ENCODE data around the gene LRRC1. TPM values are rescaled to one million over a fixed set of nuclear protein-coding genes. Genes with fewer than 3 reads are reported as not detected.

The LRRC1 gene
- total and polyA plus RNA-seq, 2 donors (not counting 3 experiments of a cell fraction or from before 2014, with no cell fraction given): 5.6 to 11.7 TPM

GRCh38 chr6:53887316-53887715 is 92.5 kb downstream of the LRRC1 start:
- no peak for FAIRE-seq
- POLR2A ChIA-PET: no interaction called here
- CTCF ChIA-PET: interaction anchor here (0.9 to 1.1 kb wide), 3 partner anchors 76 to 159 kb away, joined by 3 to 5 read pairs (median 3); partner anchors contain the start of gene LRRC1

More at GRCh38 chr6:53887316-53887715, 92.5 kb downstream of the LRRC1 start:
- Histone ChIP-seq H3K27ac (ENCODE audit: insufficient read depth, low read depth, low read length) (no peak overlapping the region), H3K9me3 (replicated peaks; ENCODE audit: control insufficient read depth, insufficient read depth, low read length) (no peaks in the 10 kb centered on the region), H2AFZ (ENCODE audit: low read depth, low read length) (no peak overlapping the region), H3K79me2 (ENCODE audit: control insufficient read depth, insufficient read depth, low read length) (no peaks in the 10 kb centered on the region), H3K9ac (replicated peaks; ENCODE audit: extremely low read depth, insufficient read depth, low read length) (no peak overlapping the region), H3K4me3 (replicated peaks in 1 of 3; ENCODE audit: insufficient read depth in 1 of 3, low read depth in 1 of 3, low read length in 3 of 3) (no peak overlapping the region), H3K27me3 (ENCODE audit: control insufficient read depth in 2 of 2, insufficient read depth in 2 of 2, low read length in 2 of 2) (no peaks in the 10 kb centered on the region), H3K4me2 (ENCODE audit: insufficient read depth, low read length) (no peak overlapping the region), H3K9me1 (replicated peaks; ENCODE audit: control insufficient read depth, extremely low read depth, insufficient read depth, low read length) (no peaks in the 10 kb centered on the region), H4K20me1 (replicated peaks; ENCODE audit: control insufficient read depth, extremely low read depth, insufficient read depth, low read length) (no peaks in the 10 kb centered on the region), H3K4me1 (ENCODE audit: control insufficient read depth, extremely low read depth, insufficient read depth, low read length) (peaks cover 5% of the 10 kb centered on the region), H3K36me3 (ENCODE audit: control insufficient read depth in 2 of 2, extremely low read depth in 1 of 2, insufficient read depth in 2 of 2, low read length in 2 of 2) (no peaks in the 10 kb centered on the region)
- DNase-seq (ENCODE audit: low read depth, low spot score): no peak
- dilution Hi-C loops (cut with MboI; ENCODE audit: extremely low pct_ligation_motif_present, low sequenced_read_pairs): no loop called here
- no TSS peak for BruUV-seq (replicated peaks)
- TF ChIP-seq FOS (IDR thresholded peaks at IDR 0.05; ENCODE audit: borderline replicate concordance, insufficient read depth, low read length) (no peak), CTCF (IDR thresholded peaks at IDR 0.05; ENCODE audit: extremely low read depth in 1 of 2, insufficient read depth in 1 of 2, low read depth in 1 of 2, low read length in 2 of 2) (no peak), EZH2 (IDR thresholded peaks at IDR 0.05; ENCODE audit: borderline replicate concordance, low read depth, low read length, severe bottlenecking) (no peak), MYC (IDR thresholded peaks at IDR 0.05; ENCODE audit: low read depth, low read length) (no peak), JUN (IDR thresholded peaks at IDR 0.05; ENCODE audit: borderline replicate concordance, insufficient read depth, insufficient read length, low read depth) (no peak), GATA2 (IDR thresholded peaks at IDR 0.05; ENCODE audit: insufficient read depth, insufficient read length, low read depth, low read length) (no peak), POLR2AphosphoS5 (IDR thresholded peaks at IDR 0.05; ENCODE audit: insufficient read depth, low read depth, low read length) (no peak), POLR2A (IDR thresholded peaks at IDR 0.05; ENCODE audit: low read depth, low read length) (no peak)
- TF ChIP-seq, protein P1, sequence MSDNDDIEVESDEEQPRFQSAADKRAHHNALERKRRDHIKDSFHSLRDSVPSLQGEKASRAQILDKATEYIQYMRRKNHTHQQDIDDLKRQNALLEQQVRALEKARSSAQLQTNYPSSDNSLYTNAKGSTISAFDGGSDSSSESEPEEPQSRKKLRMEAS (IDR thresholded peaks at IDR 0.05; ENCODE audit: insufficient read depth, insufficient read length): no peak
- intact Hi-C loops (cut with micrococcal nuclease): no loop called here
